Astrocyte (in vitro differentiated cells and primary cell): ENCODE results near the gene CAPS2. TPM values are rescaled to one million over a fixed set of nuclear protein-coding genes. Genes with fewer than 3 reads are reported as not detected.
"Not testable (repeated sequence)": the region's sequence is repeated elsewhere in the genome, so short reads cannot be mapped to it uniquely, and the experiment has no call there.

Experiments
- DNase-seq: peaks from one replicate; pipeline ENCODE4 v3.0.0-alpha.2; 2010; ENCODE audit warnings: low read depth
- FAIRE-seq: peaks from 2 replicates; lab custom pipeline; 2011; peaks lifted over from hg19 to GRCh38; lab: Jason Lieb, UNC
- H2AFZ ChIP-seq: 2 replicates; pipeline ENCODE4 v1.6.0; 2012; ENCODE audit warnings: low read depth, low read length, inconsistent platforms
- H3K27ac ChIP-seq: 2 replicates; pipeline ENCODE4 v1.5.1; 2011; ENCODE audit warnings: low read depth, low read length, inconsistent platforms
- H3K27me3 ChIP-seq: 2 replicates; pipeline ENCODE4 v1.6.0; 2011; ENCODE audit warnings: low read length, inconsistent platforms; ENCODE audit not compliant: insufficient read depth
- H3K36me3 ChIP-seq: 2 replicates; pipeline ENCODE4 v1.5.1; 2011; ENCODE audit warnings: low read length, inconsistent platforms; ENCODE audit not compliant: insufficient read depth
- H3K4me1 ChIP-seq: 2 replicates; pipeline ENCODE4 v1.5.1; 2011; ENCODE audit warnings: low read length, inconsistent platforms; ENCODE audit not compliant: insufficient read depth
- H3K4me2 ChIP-seq: 2 replicates; pipeline ENCODE4 v1.6.0; 2012; ENCODE audit warnings: low read length, inconsistent platforms
- H3K4me3 ChIP-seq: 2 replicates; pipeline ENCODE4 v1.5.1; 2011; ENCODE audit warnings: low read depth, mild to moderate bottlenecking, low read length, inconsistent platforms; ENCODE audit not compliant: insufficient read depth
- H3K79me2 ChIP-seq: 2 replicates; pipeline ENCODE4 v1.6.0; 2012; ENCODE audit warnings: mild to moderate bottlenecking, low read length, inconsistent platforms; ENCODE audit not compliant: insufficient read depth
- H3K9ac ChIP-seq: 2 replicates; pipeline ENCODE4 v1.6.0; 2012; ENCODE audit warnings: mild to moderate bottlenecking, low read length, inconsistent platforms
- H3K9me3 ChIP-seq: 2 replicates; pipeline ENCODE4 v1.5.1; 2012; ENCODE audit warnings: low read depth, mild to moderate bottlenecking, low read length, inconsistent platforms; ENCODE audit not compliant: insufficient read depth
- H4K20me1 ChIP-seq: 2 replicates; pipeline ENCODE4 v1.6.0; 2012; ENCODE audit warnings: low read length, inconsistent platforms; ENCODE audit not compliant: insufficient read depth
- H3K27ac Mint-ChIP-seq: one replicate; pipeline ENCODE4 v1.8.0; 2021; ENCODE audit warnings: mild to moderate bottlenecking, mixed read lengths; ENCODE audit not compliant: unreplicated experiment
- H3K27me3 Mint-ChIP-seq: one replicate; pipeline ENCODE4 v1.8.0; 2021; ENCODE audit warnings: low read depth, mixed read lengths; ENCODE audit not compliant: unreplicated experiment
- H3K36me3 Mint-ChIP-seq: one replicate; pipeline ENCODE4 v1.8.0; 2021; ENCODE audit warnings: low read depth, mixed read lengths; ENCODE audit not compliant: unreplicated experiment
- H3K4me1 Mint-ChIP-seq: one replicate; pipeline ENCODE4 v1.8.0; 2021; ENCODE audit warnings: low read depth, mixed read lengths; ENCODE audit not compliant: unreplicated experiment
- H3K4me3 Mint-ChIP-seq: one replicate; pipeline ENCODE4 v1.8.0; 2021; ENCODE audit warnings: mild to moderate bottlenecking, moderate library complexity, mixed read lengths; ENCODE audit not compliant: unreplicated experiment
- H3K9me3 Mint-ChIP-seq: one replicate; pipeline ENCODE4 v1.8.0; 2021; ENCODE audit warnings: mild to moderate bottlenecking, mixed read lengths; ENCODE audit not compliant: unreplicated experiment
- CTCF ChIP-seq: IDR thresholded peaks from 2 replicates; pipeline ENCODE4 v1.5.1; 2011; ENCODE audit warnings: low read depth, mild to moderate bottlenecking, inconsistent platforms, low read length, moderate library complexity; ENCODE audit not compliant: insufficient read depth
- EZH2 ChIP-seq: IDR thresholded peaks from 2 replicates; pipeline ENCODE4 v1.6.1; 2012; ENCODE audit warnings: mild to moderate bottlenecking, low read length, inconsistent platforms; ENCODE audit not compliant: insufficient read depth
- total RNA-seq: library from RNA; stranded (reverse); gene quantifications from 2 replicates; pipeline ENCODE4 v1.2.1, GENCODE V29; 2021

Gene CAPS2
- total RNA-seq, 1 donor from 2014 or later, result 3.1 TPM

- TF ChIP-seq CTCF, result no peak
- no peak for TF ChIP-seq EZH2
- Histone ChIP-seq H2AFZ (no peak overlapping the region), H3K79me2 (no peaks in the 10 kb centered on the region), H4K20me1 (no peaks in the 10 kb centered on the region), H3K27me3 (no peaks in the 10 kb centered on the region), H3K36me3 (no peaks in the 10 kb centered on the region), H3K4me3 (no peak overlapping the region), H3K4me2 (no peak overlapping the region), H3K9me3 (no peaks in the 10 kb centered on the region), H3K27ac (no peak overlapping the region), H3K4me1 (no peaks in the 10 kb centered on the region), H3K9ac (no peak overlapping the region)
- Mint-ChIP-seq H3K4me1 (peaks cover under 1% of the 10 kb centered on the region), H3K27ac (no peak overlapping the region), H3K27me3 (no peaks in the 10 kb centered on the region), H3K36me3 (no peaks in the 10 kb centered on the region), H3K4me3 (no peak overlapping the region), H3K9me3 (peaks cover 12% of the 10 kb centered on the region)
- FAIRE-seq (no peak), DNase-seq (no peak)
Observed at GRCh38 chr12:75350413-75350812, 20.3 kb upstream of the CAPS2 start.

GRCh38 chr12:75349946-75350345 lies 19.8 kb upstream of the CAPS2 start:
- Histone ChIP-seq H3K27me3 (no peaks in the 10 kb centered on the region), H3K27ac (no peak overlapping the region), H3K4me2 (no peak overlapping the region), H3K36me3 (no peaks in the 10 kb centered on the region), H2AFZ (no peak overlapping the region), H3K79me2 (no peaks in the 10 kb centered on the region), H3K9me3 (no peaks in the 10 kb centered on the region), H3K9ac (no peak overlapping the region), H4K20me1 (no peaks in the 10 kb centered on the region), H3K4me3 (no peak overlapping the region), H3K4me1 (no peaks in the 10 kb centered on the region)
- H3K36me3 Mint-ChIP-seq, result no peaks in the 10 kb centered on the region
- no peaks in the 10 kb centered on the region for H3K27me3 Mint-ChIP-seq
- FAIRE-seq, result no peak
- no peak for TF ChIP-seq CTCF
- TF ChIP-seq EZH2, result no peak
- DNase-seq, result no peak
- H3K4me3 Mint-ChIP-seq, result no peak overlapping the region
- H3K9me3 Mint-ChIP-seq, result peaks cover 9% of the 10 kb centered on the region
- H3K27ac Mint-ChIP-seq, result no peak overlapping the region
- peaks cover 2% of the 10 kb centered on the region for H3K4me1 Mint-ChIP-seq

GRCh38 chr12:75346215-75346614 lies 16.1 kb upstream of the CAPS2 start:
- not testable (repeated sequence) for H3K27ac ChIP-seq, H3K4me3 ChIP-seq, H3K79me2 ChIP-seq, H3K27me3 ChIP-seq, FAIRE-seq, H3K27me3 Mint-ChIP-seq, H3K9ac ChIP-seq, H3K4me1 ChIP-seq, H3K9me3 Mint-ChIP-seq, H3K27ac Mint-ChIP-seq, DNase-seq, H3K4me2 ChIP-seq, H4K20me1 ChIP-seq, H3K4me3 Mint-ChIP-seq, H3K9me3 ChIP-seq, H3K4me1 Mint-ChIP-seq, H3K36me3 Mint-ChIP-seq, H2AFZ ChIP-seq, H3K36me3 ChIP-seq
